Breast epithelium (tissue), 3 donors: ENCODE results near the gene TMOD3.

Experiments
- POLR2A ChIP-seq: fragments of 450-650 bp; IDR thresholded peaks from one replicate; pipeline ENCODE4 v1.6.1; 2016; ENCODE audit warnings: antibody characterized with exemption, mild to moderate bottlenecking, moderate library complexity
- POLR2AphosphoS5 ChIP-seq, 3 donors: sonication (generic); formaldehyde crosslinking; IDR thresholded peaks; one replicate each; pipeline ENCODE4 v1.6.1; 2017; ENCODE audit warnings: antibody characterized with exemption in 3 of 3
- TF ChIP-seq, protein P1 (sequence below), 3 donors: fragments of 450-650 bp; IDR thresholded peaks; one replicate each; pipeline ENCODE4 v1.5.1; 2016 to 2017; ENCODE audit warnings: antibody characterized with exemption in 3 of 3, mild to moderate bottlenecking in 3 of 3, moderate library complexity in 3 of 3

GRCh38 chr15:51829376-51830275, at the start of gene TMOD3:
- TF ChIP-seq, protein P1, sequence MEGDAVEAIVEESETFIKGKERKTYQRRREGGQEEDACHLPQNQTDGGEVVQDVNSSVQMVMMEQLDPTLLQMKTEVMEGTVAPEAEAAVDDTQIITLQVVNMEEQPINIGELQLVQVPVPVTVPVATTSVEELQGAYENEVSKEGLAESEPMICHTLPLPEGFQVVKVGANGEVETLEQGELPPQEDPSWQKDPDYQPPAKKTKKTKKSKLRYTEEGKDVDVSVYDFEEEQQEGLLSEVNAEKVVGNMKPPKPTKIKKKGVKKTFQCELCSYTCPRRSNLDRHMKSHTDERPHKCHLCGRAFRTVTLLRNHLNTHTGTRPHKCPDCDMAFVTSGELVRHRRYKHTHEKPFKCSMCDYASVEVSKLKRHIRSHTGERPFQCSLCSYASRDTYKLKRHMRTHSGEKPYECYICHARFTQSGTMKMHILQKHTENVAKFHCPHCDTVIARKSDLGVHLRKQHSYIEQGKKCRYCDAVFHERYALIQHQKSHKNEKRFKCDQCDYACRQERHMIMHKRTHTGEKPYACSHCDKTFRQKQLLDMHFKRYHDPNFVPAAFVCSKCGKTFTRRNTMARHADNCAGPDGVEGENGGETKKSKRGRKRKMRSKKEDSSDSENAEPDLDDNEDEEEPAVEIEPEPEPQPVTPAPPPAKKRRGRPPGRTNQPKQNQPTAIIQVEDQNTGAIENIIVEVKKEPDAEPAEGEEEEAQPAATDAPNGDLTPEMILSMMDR (IDR thresholded peaks at IDR 0.05) = no peak
- peak; percentile 80 for TF ChIP-seq POLR2A
- peak; percentile 77 to 89 (median 84) for TF ChIP-seq POLR2AphosphoS5 (IDR thresholded peaks at IDR 0.05)
